ENCODE measurements around the gene RBM8A.

DNA sequence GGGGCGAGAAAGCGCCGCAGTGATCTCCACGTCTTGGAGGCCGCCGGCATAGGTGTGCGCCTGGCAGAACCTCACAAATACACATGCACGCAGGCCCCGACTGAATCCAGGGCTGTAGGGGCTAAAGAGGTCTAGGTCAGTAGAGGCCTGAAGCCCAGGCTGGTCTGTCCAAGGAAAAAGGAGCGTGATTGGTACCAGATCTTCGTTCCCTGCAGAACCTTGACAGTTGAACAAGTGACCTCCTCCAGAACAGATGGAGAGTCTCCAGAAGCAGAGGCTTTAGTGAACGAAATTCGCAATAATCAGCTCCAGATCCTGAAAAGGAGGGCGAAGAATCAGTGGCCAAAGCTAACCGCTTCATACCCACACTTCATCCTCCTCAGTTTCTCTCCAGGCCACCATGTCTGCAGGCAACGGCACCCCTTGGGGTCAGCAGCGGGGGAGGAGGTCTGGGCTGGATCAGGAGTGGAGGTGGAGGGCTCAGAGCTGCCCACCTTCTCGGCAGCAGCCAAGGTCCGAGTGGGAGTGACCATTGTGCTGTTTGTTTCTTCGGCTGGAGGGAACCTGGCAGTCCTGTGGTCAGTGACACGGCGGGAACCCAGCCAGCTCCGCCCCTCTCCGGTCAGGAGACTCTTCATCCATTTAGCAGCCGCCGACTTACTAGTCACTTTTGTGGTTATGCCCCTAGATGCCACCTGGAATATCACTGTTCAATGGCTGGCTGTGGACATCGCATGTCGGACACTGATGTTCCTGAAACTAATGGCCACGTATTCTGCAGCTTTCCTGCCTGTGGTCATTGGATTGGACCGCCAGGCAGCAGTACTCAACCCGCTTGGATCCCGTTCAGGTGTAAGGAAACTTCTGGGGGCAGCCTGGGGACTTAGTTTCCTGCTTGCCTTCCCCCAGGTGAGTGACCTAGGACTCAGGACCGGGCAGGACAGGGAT lies 8.0 kb downstream of the RBM8A start:
- TF ChIP-seq POLR2A (IDR thresholded peaks at IDR 0.05), result peak in 1 of 2 donors; percentile 50
- TF ChIP-seq, protein P1, sequence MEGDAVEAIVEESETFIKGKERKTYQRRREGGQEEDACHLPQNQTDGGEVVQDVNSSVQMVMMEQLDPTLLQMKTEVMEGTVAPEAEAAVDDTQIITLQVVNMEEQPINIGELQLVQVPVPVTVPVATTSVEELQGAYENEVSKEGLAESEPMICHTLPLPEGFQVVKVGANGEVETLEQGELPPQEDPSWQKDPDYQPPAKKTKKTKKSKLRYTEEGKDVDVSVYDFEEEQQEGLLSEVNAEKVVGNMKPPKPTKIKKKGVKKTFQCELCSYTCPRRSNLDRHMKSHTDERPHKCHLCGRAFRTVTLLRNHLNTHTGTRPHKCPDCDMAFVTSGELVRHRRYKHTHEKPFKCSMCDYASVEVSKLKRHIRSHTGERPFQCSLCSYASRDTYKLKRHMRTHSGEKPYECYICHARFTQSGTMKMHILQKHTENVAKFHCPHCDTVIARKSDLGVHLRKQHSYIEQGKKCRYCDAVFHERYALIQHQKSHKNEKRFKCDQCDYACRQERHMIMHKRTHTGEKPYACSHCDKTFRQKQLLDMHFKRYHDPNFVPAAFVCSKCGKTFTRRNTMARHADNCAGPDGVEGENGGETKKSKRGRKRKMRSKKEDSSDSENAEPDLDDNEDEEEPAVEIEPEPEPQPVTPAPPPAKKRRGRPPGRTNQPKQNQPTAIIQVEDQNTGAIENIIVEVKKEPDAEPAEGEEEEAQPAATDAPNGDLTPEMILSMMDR (IDR thresholded peaks at IDR 0.05), result peak in 2 of 6 experiments; percentile 10 to 26

All from thyroid gland (tissue), 4 donors.